Prostate gland (tissue), 2 donors: Measurements from ENCODE around the gene DPPA4.

Experiments used
- POLR2A ChIP-seq: fragments of 450-650 bp; IDR thresholded peaks from one replicate; pipeline ENCODE4 v1.6.1; 2016; ENCODE audit warnings: antibody characterized with exemption, mild to moderate bottlenecking
- POLR2AphosphoS5 ChIP-seq: sonication (generic); formaldehyde crosslinking; IDR thresholded peaks from one replicate; pipeline ENCODE4 v1.6.1; 2017; ENCODE audit warnings: antibody characterized with exemption
- TF ChIP-seq, protein P1 (sequence below), 4 experiments: fragments of 200-600 bp in 2 of 4; fragments of 450-650 bp in 2 of 4; sonication (generic) in 2 of 4; IDR thresholded peaks; 1 replicate in 3 of 4; 2 replicates in 1 of 4; pipeline ENCODE4 v1.5.1; 2016 to 2019; ENCODE audit warnings: antibody characterized with exemption in 4 of 4, mild to moderate bottlenecking in 2 of 4, moderate library complexity in 2 of 4

DNA sequence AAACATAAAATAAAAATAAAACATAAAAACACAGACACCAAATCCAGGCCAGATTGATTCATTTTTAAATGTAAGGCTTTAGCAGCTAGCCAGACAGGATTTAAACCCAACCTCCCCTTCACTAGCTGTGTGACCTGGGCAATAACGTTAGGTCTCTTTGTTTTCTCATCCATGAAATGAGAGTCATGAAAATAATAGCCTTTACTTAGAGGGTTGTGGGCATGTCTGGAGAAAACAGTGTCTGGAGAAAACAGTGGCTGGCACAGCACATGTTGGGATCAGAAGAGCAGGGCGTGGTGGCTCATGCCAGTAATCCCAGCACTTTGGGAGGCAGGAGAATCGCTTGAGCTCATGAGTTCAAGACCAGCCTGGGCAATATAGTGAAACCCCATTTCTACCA, 1.9 kb upstream of the DPPA4 start:
- TF ChIP-seq, protein P1, sequence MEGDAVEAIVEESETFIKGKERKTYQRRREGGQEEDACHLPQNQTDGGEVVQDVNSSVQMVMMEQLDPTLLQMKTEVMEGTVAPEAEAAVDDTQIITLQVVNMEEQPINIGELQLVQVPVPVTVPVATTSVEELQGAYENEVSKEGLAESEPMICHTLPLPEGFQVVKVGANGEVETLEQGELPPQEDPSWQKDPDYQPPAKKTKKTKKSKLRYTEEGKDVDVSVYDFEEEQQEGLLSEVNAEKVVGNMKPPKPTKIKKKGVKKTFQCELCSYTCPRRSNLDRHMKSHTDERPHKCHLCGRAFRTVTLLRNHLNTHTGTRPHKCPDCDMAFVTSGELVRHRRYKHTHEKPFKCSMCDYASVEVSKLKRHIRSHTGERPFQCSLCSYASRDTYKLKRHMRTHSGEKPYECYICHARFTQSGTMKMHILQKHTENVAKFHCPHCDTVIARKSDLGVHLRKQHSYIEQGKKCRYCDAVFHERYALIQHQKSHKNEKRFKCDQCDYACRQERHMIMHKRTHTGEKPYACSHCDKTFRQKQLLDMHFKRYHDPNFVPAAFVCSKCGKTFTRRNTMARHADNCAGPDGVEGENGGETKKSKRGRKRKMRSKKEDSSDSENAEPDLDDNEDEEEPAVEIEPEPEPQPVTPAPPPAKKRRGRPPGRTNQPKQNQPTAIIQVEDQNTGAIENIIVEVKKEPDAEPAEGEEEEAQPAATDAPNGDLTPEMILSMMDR (IDR thresholded peaks at IDR 0.05): no peak
- TF ChIP-seq POLR2A (no peak), POLR2AphosphoS5 (no peak)
